Measurements from ENCODE around the gene BRPF1. TPM values are rescaled to one million over a fixed set of nuclear protein-coding genes. Genes with fewer than 3 reads are reported as not detected.

Gene BRPF1
- total RNA-seq, 2 experiments from 2014 or later, result 54.7 to 57.4 TPM

DNA sequence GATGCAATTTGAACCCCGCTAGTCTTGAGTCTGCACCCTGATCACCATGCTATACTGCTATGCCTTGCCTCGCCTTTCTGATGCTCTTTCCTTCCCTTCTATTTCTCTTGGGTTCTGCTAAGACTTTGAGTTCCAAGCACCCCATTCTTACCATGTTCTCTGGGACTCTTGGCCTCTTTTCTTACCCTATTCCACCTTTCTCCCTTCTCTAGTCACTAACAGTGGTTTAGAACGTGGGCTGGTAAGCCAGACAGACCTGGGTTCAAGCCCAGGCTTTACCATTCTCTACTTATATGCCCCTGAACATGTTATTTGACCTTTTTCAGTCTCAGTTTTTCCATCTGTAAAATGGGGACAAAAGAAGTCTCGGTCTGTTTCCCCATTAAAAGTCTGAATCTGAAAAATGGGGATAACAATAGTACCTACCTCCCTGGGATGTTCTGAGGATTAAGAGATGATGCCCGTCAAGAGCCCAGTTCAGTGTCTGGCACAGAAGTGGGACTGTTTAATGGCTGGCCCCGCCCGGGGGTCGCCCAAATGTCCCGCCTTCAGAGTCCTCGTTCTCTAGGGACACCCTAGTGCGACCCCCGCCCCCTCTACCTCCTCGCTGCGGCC lies 60.4 kb downstream of the BRPF1 start:
- ATAC-seq, result no peak
- peaks cover 51% of the 10 kb centered on the region for H3K4me1 Mint-ChIP-seq (ENCODE audit: low read depth)
- peak overlapping the region; percentile 96 for H3K4me3 Mint-ChIP-seq

DNA sequence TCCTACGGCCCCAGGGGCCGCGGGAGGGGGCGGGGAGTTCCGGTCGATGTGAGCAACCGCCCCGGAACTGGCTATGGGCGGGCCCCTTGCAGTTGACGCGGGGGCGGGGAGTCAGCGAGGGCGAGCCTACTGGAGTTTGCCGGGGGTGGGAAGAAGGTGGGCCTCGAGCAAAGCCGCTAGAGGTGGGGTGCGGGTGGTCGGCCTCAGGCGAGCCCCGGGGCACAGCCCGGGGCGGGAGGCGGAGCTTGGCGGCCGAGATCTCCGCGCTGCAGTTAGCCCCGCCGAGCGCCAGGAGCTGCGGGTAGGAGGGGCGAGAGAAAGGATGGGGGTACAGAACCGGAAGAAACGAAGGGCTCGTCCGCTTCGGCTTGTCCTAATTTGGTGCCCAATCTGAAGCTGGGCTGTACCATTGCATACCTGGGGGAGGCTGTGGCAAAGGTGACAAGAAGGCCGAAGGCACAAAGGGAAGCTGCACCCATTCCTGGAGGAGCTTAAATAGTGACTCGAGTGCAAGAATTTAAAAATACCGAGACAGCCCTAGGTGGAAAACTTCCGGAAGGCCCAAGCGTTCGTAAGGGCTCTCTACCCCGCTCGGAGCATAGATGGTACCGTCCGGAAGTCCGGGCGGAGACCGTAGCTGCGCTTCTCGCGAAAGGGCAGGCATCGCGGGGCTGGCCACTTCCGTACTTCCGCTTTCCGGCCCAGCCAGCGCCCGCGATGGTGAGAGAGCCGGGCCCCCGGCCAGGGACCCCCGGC lies 61.0 kb downstream of the BRPF1 start, which contains the start of the genes ARPC4 and TADA3:
TSS of gene ARPC4 (plus strand) at position 678 of the 756 bp plus-strand sequence. CDS start at position 718, 40 bp downstream.
TSS of gene TADA3 (minus strand) at position 69 of the 756 bp plus-strand sequence. CDS start 1,007 bp downstream, outside the sequence.
- H3K36me3 Mint-ChIP-seq (ENCODE audit: low read depth), result peaks cover 64% of the 10 kb centered on the region
- ChIA-PET CTCF (interaction anchor here (0.7 to 1.9 kb wide), 12 partner anchors 10 to 439 kb away, joined by 3 to 14 read pairs (median 4); partner anchors contain the start of gene CAMK1), POLR2A (interaction anchor here (0.6 to 4.9 kb wide), 26 partner anchors 9 to 397 kb away, joined by 3 to 38 read pairs (median 4); partner anchors contain the start of genes BRPF1, CAMK1, CRELD1 and FANCD2)
- H3K27ac Mint-ChIP-seq, result peak within 1 kb of the TSS; percentile 100
- ATAC-seq, result peak; percentile 92
- no peaks in the 10 kb centered on the region for H3K27me3 Mint-ChIP-seq (ENCODE audit: low read depth)
- peaks cover 53% of the 10 kb centered on the region for H3K4me1 Mint-ChIP-seq (ENCODE audit: low read depth)
- H3K4me3 Mint-ChIP-seq, result peak within 1 kb of the TSS; percentile 96
- peak; percentile 96 for DNase-seq
- H3K9me3 Mint-ChIP-seq (ENCODE audit: insufficient read depth), result no peaks in the 10 kb centered on the region

More for the DNA sequence above, 60.4 kb downstream of the BRPF1 start:
- Mint-ChIP-seq H3K27me3 (ENCODE audit: low read depth) (no peaks in the 10 kb centered on the region), H3K27ac (peak overlapping the region; percentile 100), H3K9me3 (ENCODE audit: insufficient read depth) (no peaks in the 10 kb centered on the region), H3K36me3 (ENCODE audit: low read depth) (peaks cover 64% of the 10 kb centered on the region)
- ChIA-PET CTCF (interaction anchor here (0.8 to 1.9 kb wide), 8 partner anchors 10 to 439 kb away, joined by 3 to 14 read pairs (median 4); no protein-coding TSS in a partner anchor), POLR2A (interaction anchor here (0.6 to 4.9 kb wide), 17 partner anchors 11 to 396 kb away, joined by 3 to 38 read pairs (median 9); partner anchors contain the start of genes BRPF1, CAMK1, OGG1 and TTLL3)
- DNase-seq, result no peak

DNA sequence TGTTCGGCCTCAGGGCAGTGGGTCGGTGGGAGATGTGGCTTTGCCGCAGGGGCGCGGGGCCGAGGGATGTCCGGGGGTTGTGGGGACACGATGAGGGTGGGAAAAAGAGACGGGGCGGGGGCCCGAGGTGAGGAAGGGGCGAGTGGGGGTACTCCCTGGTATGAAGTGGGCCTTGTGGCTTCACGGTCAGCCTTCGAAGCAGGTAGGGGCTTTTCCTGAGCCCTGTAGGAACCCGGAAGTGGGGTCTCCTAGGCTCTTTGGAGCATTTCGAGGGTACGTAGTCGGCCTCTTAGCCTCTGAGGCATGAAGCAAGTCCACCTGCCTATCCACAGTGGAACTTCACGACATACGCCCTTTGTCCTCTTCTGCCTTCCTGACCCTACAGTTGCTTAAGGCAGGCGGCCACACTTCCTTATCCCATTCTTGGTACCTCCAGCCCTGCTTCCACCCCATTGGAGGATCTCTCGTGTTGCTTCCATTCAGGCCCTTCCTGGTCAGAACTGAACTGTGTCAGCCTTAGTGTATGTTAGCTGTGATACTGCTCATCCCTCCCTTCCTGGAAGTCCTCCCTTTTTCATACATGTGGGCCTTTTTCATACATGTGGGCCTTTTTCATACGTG lies 61.7 kb downstream of the BRPF1 start:
- DNase-seq (peak; percentile 49), ATAC-seq (peak; percentile 16)
- Mint-ChIP-seq H3K4me3 (peak overlapping the region; percentile 96), H3K27ac (peak overlapping the region; percentile 100), H3K9me3 (ENCODE audit: insufficient read depth) (no peaks in the 10 kb centered on the region), H3K36me3 (ENCODE audit: low read depth) (peaks cover 67% of the 10 kb centered on the region), H3K27me3 (ENCODE audit: low read depth) (no peaks in the 10 kb centered on the region), H3K4me1 (ENCODE audit: low read depth) (peaks cover 50% of the 10 kb centered on the region)
- ChIA-PET CTCF (interaction anchor here (0.5 to 1.9 kb wide), 11 partner anchors 9 to 440 kb away, joined by 3 to 14 read pairs (median 4); partner anchors contain the start of gene CAMK1), POLR2A (interaction anchor here (0.5 to 4.9 kb wide), 30 partner anchors 8 to 406 kb away, joined by 3 to 38 read pairs (median 4); partner anchors contain the start of genes BRPF1, CAMK1, CRELD1 and FANCD2)

DNA sequence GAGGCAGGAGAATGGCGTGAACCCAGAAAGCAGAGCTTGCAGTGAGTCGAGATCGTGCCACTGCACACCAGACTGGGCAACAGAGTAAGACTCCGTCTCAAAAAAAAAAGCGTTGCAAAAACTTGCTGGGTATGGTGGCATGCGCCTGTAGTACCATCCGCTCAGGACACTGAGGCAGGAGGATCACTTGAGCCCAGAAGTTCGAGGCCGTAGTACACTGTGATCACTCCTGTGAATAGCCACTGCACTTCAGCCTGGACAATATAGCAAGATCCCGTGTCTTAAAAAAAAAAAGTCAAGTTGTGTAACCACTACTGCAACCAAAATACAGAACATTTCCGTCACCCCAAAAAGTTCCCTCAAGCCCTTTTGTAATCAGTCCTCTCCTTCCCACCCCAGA lies 62.9 kb downstream of the BRPF1 start:
- Mint-ChIP-seq H3K27ac (peak overlapping the region; percentile 76), H3K36me3 (ENCODE audit: low read depth) (peaks cover 67% of the 10 kb centered on the region), H3K4me3 (peak overlapping the region; percentile 96), H3K4me1 (ENCODE audit: low read depth) (peaks cover 47% of the 10 kb centered on the region), H3K27me3 (ENCODE audit: low read depth) (no peaks in the 10 kb centered on the region), H3K9me3 (ENCODE audit: insufficient read depth) (no peaks in the 10 kb centered on the region)
- ChIA-PET POLR2A (interaction anchor here (1.1 to 4.9 kb wide), 5 partner anchors 9 to 49 kb away, joined by 3 to 38 read pairs (median 10); no protein-coding TSS in a partner anchor), CTCF (no interaction called here)
- ATAC-seq, result no peak
- DNase-seq, result no peak

DNA sequence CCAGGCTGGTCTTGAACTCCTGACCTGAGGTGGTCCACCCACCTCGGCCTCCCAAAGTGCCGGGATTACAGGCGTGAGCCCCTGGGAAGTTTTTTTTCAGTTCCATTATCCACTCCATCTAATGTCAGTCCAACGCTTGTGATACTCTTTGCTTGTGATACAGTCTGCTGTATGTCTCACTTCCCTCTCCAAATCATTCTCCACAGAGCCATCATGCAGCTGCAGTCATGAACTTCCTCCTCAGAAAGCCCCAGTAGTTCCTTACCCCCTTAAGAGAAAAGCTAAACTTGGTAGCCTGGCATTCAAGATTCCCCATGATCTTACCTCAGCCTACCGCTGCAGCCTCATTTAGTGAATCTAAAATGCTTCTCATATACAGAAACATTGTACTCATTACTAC lies 63.7 kb downstream of the BRPF1 start:
- POLR2A ChIA-PET, result interaction anchor here (0.9 to 1.2 kb wide), 3 partner anchors 13 to 54 kb away, joined by 3 to 7 read pairs (median 4); no protein-coding TSS in a partner anchor
- Mint-ChIP-seq H3K36me3 (ENCODE audit: low read depth) (peaks cover 67% of the 10 kb centered on the region), H3K27me3 (ENCODE audit: low read depth) (no peaks in the 10 kb centered on the region), H3K4me1 (ENCODE audit: low read depth) (peaks cover 49% of the 10 kb centered on the region), H3K4me3 (peak overlapping the region; percentile 40), H3K9me3 (ENCODE audit: insufficient read depth) (no peaks in the 10 kb centered on the region), H3K27ac (peak overlapping the region; percentile 47)
- CTCF ChIA-PET, result interaction anchor here (1.7 kb wide), 1 partner anchor 14 kb away, joined by 6 read pairs; no protein-coding TSS in a partner anchor
- ATAC-seq (no peak), DNase-seq (no peak)

DNA sequence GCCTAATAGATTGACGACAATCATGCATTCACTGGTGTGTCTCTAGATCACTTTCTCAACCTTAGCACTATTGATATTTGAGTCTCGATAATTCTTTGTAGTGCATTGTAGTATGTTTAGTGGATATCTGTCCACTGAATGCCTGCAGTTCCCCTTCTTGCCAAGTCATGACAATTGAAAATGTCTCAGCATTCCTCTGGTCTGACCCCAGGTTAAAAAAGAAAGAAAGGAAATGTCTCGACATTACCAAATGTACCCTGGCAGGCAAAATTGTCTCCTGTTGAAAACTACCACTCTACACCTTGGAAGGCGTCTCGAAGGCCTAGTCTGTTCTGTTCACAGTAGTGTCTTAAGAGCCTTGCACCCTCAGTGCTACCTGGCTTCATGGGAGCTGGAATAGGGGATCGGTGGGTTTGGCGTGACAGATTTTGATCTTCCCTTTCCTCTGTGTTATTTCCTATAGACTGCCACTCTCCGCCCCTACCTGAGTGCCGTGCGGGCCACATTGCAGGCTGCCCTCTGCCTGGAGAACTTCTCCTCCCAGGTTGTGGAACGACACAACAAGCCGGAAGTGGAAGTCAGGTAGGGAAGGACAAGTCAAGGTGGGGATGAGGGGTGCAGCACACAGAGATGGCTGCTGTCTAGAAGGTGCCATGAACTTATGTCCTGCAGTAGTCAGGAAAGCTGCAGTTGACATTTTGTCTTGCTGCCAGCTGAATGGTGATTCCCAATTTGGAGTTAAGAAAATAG lies 65.8 kb downstream of the BRPF1 start:
- H3K4me1 Mint-ChIP-seq (ENCODE audit: low read depth), result peaks cover 32% of the 10 kb centered on the region
- CTCF ChIA-PET, result no interaction called here
- no peak for DNase-seq
- no peaks in the 10 kb centered on the region for H3K9me3 Mint-ChIP-seq (ENCODE audit: insufficient read depth)
- ATAC-seq, result no peak
- POLR2A ChIA-PET, result interaction anchor here (1.0 kb wide), 1 partner anchor 10 kb away, joined by 3 read pairs; no protein-coding TSS in a partner anchor
- H3K27me3 Mint-ChIP-seq (ENCODE audit: low read depth), result no peaks in the 10 kb centered on the region
- H3K27ac Mint-ChIP-seq, result peak overlapping the region; percentile 43
- peaks cover 71% of the 10 kb centered on the region for H3K36me3 Mint-ChIP-seq (ENCODE audit: low read depth)
- no peak overlapping the region for H3K4me3 Mint-ChIP-seq

Other genes with a start within 250 kb of the BRPF1 start
- not detected for gene LHFPL4, start 177.9 kb upstream of the BRPF1 start, total RNA-seq
- 10 to 100 TPM; 45.7 TPM for gene MTMR14, start 82.2 kb upstream of the BRPF1 start, total RNA-seq
- gene CPNE9, start 27.9 kb upstream of the BRPF1 start, total RNA-seq, result not detected
- 10 to 100 TPM; 36.9 to 37.7 TPM for gene OGG1, start 18.2 kb downstream of the BRPF1 start, total RNA-seq
- 10 to 100 TPM; 33.5 to 35.7 TPM for gene CAMK1, start 38.2 kb downstream of the BRPF1 start, total RNA-seq
- 10 to 100 TPM; 83.2 to 85.6 TPM for gene TADA3, start 60.7 kb downstream of the BRPF1 start, total RNA-seq
- gene ARPC4, start 61.3 kb downstream of the BRPF1 start, total RNA-seq, result 100 to 1,000 TPM; 317 to 321 TPM
- 10 to 100 TPM; 53.7 to 55.2 TPM for gene TTLL3, start 78.5 kb downstream of the BRPF1 start, total RNA-seq
- gene RPUSD3, start 112.3 kb downstream of the BRPF1 start, total RNA-seq, result 10 to 100 TPM; 48.4 to 49.7 TPM
- gene CIDEC, start 148.5 kb downstream of the BRPF1 start, total RNA-seq, result not detected
- 10 to 100 TPM; 30.2 to 31.0 TPM for gene JAGN1, start 158.9 kb downstream of the BRPF1 start, total RNA-seq
- 1 to 10 TPM; 1.3 to 1.8 TPM for gene IL17RE, start 171.1 kb downstream of the BRPF1 start, total RNA-seq
- under 1 TPM; 0.42 to 0.55 TPM for gene IL17RC, start 185.4 kb downstream of the BRPF1 start, total RNA-seq
- gene CRELD1, start 202.1 kb downstream of the BRPF1 start, total RNA-seq, result 10 to 100 TPM; 10.1 to 10.9 TPM
- gene PRRT3, start 220.7 kb downstream of the BRPF1 start, total RNA-seq, result 1 to 10 TPM; 5.5 to 6.9 TPM

Data from activated CD8-positive, alpha-beta T cell treated with anti-CD3 and anti-CD28 coated beads, Interleukin-2, amount 10 ng/mL, durations not matched to agents 7 days and 5 days (primary cell).